NCI-H2107 treated with DMSO at 0.1 percent for 48 hours (cell line): ENCODE measurements around the gene CYLD.
A peak's percentile ranks its signal among the peaks of the same experiment; 100 is the strongest.

Experiments used
- DNase-seq: peaks from one replicate; lab custom pipeline; 2025; ENCODE audit not compliant: unreplicated experiment; lab: John Stamatoyannopoulos, UW

Gene CYLD

DNA sequence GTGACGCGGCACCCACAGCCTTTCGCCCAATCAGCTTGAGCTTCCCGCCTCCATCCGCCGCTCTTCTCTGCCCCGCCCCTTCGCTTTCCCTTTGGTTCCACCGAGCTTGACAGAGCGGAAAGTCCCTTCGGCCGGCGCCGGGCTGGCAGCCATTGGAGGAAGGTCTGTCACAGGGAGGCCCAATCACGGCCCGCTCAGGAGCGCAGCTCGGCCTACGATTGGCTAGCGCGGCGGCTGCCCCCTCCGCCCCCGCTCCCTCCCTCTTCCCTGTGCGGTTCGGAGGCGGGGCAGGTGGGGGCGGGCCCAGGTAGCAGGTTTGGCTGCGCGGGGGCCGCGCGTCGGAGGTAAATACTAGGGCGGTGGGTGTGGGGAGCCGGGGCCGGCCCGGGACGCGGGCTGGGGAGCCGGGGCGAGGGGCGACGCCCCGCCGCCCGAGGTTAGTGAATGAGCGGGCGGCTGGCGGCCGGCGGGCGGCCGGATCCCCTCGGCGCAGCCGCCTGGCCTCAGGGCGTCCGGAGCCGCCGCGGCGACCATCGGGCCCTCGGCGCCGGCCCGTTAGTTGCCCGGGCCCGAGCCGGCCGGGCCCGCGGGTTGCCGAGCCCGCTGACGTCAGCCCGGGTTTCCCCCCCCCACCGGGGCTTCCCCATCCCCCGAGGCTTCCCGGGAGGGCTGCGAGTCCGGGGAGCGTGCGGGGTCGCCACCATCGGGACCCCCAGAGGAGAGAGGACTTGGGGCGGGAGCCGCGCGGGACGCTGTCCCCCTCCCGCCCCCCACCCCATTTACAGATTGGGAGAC lies at the start of gene CYLD:
CYLD (plus strand) TSS at position 306 of the 795 bp plus-strand sequence. CDS start 7,613 bp downstream, outside the sequence.
- DNase-seq = peak; percentile 97

DNA sequence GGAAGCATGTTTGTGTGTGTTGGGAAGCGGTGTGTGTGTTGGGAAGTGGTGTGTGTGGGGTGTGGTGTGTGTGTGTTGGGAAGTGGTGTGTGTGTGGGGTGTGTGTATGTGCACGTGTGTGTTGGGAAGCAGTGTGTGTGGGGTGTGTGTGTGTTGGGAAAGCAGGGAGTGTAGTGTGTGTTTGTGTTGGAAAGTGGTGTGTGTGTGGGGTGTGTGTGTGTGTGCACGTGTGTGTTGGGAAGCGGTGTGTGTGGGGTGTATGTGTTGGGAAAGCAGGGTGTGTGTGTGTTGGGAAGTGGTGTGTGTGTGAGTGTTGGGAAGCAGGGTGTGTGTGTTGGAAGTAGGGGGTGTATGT lies 49.3 kb upstream of the CYLD start:
- no peak for DNase-seq

DNA sequence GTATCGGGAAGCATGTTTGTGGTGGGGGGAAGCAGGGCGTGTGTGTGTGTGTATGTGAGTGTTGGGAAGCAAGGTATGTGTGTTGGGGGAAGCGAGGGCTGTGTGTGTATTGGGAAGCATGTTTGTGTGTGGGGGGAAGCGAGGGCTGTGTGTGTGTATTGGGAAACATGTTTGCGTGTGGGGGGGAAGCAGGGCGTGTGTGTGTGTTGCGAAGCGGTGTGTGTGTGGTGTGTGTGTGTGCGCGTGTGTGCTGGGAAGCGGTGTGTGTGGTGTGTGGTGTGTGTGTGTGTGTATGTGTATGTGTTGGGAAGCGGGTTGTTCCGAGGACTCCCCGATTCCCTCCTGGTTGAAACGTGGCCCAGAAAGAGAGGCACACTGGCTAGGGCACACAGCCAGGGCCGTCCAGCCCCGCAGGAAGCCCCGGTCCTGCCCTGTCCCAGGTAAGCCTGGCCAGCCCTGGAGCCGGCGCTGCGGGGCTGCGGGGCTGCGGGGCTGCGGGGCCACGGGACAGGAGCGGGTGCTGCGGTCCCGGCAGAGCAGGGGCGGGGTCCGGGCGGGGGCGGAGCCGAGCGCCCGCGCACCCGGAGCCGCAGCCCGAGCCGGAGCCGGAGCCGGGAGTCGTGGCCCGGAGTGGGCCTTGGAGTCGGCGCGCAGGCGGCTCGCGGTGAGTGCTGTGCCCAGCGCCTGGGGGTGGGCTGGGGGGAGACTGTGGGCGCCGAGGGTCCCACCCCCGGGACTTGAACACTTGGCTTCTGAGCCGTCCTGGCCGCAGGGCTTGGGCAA lies 48.7 kb upstream of the CYLD start, which contains the start of gene NOD2:
NOD2 (plus strand) TSS at position 608 of the 783 bp plus-strand sequence. CDS start 5,890 bp downstream, outside the sequence.
- DNase-seq = no peak

DNA sequence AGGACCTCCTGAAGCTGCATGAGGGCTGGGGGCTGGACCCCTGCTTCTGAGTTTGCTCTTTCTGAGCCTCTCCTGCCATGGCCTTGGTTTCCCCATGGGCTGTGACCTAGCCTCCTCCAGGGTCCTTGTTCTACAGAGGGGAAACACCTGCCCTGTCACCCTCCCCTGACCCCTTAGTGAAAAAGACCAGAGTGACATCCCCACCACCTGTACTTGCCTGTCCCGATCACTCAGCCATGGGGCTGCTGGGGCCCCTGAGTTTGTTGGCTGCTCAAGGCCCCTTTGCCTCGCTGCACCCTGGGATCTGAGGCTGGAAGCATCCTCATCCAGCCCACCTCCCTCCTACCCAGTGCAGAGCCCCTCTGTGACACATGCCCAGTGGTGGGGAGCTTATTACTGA lies 47.7 kb upstream of the CYLD start:
- no peak for DNase-seq

DNA sequence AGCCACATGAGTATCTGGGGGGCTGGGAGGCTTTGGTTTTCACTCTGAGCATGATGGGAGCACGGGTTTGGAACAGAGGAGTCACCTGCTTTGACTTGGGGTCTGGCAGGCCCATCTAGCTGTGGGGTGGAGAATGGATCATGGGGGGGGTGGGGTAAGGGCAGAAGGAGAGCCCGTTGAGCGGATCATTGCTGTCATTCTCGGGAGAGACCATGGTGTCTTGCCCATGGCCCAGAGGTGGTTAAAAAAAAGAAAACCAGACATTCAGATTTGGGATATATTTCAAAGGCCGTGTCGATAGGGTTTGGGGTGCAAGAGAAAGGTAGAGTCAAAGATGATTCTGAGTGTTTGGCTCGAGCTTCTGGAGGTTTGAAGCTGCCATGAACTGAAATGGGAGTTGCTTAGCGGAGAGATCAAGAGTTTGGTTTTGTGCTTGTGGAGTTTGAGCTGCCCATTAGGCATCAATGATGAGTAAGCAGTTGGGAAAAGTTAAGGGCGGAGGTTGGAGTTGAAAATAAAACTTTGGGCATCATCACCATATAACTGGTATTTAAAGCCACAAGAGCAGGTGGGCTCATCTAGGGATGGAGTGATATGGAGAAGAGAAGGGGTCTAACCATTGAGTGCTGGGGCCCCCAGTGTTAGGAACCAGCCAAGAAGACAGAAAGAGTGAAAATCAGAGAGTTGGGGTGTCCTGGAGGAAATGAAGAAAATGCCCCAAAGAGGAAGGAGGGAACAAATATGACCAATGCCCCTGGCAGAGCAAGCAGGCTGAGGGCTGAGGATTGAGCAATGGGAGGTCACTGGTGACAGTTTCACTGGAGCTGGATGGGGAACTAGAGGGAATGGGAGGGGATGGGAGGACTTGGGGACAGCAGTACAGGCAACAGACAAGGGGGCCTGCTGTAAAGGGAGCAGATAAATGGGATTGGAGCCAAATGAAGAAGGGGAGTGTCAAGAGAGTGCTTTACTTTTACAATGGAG lies 46.6 kb upstream of the CYLD start:
- no peak for DNase-seq

DNA sequence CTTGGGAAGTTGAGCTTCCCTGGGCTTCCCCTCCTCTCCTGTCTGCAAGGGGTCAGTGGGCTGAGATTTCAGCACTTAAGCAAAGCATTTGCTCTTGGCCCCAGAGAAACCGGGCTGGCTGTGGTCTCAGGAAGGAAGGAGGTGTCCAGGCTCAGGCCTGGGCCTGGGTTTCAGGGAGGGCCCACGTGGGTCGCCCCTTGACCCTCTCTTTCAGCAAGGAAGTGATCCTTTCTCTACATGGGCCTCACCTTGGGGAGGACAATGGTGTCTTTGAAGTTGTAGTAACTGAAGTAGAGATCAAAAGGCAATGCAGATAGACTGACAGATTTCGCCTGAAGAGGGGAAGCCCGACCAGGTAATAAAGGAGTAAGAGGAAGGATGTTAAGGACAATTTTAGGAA lies 45.8 kb upstream of the CYLD start:
- DNase-seq = no peak

DNA sequence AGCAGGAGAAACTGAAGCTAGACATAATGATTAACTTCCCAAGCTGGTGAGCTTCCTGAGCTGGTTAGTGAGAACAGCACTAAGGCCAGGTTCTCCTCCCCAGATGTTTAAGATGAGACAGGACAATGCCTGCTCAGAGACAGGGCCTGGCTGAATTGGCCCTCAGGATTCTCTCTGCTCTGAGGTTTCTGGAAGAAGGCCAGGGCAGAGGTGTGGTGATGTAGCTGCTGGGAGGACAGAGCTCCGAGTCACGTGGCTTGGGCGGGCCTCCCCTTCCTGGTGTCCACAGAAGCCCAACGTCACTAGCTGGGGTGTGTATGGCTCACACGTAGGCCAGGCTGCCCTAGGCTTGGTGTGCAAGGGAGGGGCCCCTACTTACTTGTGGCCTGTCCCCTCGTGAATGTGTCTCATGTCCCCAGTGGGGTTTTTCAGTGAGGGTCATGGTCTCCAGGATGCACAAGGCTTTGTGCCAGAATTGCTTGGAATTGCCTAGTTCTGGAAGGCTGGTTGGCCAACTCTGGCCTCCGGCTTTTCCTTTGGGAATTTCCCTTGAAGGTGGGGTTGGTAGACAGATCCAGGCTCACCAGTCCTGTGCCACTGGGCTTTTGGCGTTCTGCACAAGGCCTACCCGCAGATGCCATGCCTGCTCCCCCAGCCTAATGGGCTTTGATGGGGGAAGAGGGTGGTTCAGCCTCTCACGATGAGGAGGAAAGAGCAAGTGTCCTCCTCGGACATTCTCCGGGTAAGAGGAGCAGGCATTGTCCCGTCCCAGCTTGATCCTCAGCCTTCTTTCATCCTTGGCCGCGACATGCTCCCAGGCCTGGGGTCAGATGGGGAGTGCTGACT lies 45.1 kb upstream of the CYLD start:
- no peak for DNase-seq

DNA sequence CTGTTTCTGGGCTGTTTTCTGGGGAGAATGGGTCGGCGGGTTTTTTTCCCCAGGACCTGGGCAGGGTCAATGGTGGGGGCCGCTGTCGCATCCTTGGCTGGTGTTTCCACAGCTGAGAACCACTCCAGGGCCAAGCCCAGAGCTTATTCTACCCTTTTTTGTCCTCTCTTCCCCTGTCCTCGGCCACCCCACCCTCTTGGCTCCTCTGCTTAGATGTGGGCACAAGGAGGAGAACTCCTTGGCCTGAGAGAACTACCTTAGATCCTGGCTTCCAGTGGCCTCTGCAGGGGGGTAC lies 44.5 kb upstream of the CYLD start:
- DNase-seq = no peak

DNA sequence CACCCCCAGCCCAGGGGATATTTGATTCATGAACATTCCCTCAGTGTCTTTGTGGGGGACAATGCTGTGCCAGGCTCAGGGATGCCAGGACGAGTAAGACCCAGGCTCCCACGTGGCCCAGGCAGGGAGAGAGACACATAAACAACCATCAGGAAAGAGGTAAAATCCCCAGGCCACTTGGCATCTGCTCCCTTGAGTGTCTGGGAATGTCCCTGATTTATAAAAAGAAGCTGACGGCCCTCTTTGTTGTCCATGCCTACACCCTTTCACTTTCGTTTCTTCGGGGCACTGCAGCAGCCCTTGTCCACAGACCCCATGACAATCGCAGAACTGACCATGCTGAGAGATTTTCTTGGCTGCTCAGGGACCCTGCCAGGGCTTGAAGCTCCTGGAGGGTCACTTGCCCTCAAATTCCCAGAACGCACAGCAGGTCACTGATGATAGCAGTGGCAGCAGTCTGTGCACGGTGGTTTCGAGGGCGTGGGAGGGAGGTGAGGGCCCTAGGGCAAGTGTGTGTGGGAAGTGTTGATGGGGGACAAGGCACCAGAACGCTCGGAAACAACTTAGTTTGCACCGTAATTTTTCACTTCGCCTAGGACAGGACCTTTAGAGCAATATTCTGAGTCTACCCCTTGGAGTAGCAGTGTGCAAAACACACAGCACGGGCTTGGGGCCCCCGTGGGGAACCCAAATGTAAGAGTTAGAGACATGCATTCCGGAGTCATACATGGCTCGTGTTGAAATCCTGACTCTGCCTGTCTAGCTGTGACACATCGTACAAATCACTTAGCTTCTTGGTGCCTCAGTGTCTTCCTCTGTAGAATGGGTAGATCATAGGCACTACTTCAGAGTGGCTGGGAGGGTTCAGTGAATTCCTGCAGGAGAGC lies 43.8 kb upstream of the CYLD start:
- DNase-seq = no peak

DNA sequence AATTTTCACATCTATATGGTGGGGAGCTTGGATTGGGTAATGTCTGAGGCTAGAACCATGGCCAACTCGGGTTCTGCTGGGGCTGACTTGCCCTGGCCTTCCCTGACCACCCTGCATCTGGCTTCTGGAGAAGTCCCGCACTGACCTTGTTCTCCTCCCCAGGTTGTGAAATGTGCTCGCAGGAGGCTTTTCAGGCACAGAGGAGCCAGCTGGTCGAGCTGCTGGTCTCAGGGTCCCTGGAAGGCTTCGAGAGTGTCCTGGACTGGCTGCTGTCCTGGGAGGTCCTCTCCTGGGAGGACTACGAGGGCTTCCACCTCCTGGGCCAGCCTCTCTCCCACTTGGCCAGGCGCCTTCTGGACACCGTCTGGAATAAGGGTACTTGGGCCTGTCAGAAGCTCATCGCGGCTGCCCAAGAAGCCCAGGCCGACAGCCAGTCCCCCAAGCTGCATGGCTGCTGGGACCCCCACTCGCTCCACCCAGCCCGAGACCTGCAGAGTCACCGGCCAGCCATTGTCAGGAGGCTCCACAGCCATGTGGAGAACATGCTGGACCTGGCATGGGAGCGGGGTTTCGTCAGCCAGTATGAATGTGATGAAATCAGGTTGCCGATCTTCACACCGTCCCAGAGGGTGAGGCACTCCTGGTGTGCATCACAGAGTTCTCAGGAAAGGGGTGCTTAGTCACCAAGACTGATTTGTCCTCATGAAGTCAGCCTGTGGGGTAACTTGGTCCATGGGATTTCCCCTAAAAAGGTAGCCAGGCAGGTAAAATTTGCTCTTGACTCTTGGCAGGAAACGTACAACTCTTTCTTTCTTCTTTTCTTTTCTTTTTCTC lies 42.3 kb upstream of the CYLD start:
- DNase-seq = no peak

DNA sequence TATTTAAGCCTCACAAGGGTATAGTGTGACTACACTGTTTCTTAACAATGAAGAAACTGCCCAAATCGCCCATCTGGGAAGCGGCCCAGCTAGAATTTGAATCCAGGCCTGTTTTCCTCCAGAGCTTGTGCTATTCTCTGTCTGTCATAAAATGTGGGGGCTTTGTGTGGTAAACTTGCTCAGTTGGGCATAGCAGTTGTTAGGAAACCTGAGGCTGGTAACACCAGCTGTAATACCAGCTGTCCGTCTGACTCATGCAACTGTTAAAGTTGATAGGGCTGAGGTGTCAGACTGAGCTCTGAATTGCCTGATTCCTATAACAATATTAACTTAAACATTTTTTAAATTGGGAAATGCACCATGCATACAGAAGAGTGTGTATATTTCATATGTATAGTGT lies 39.2 kb upstream of the CYLD start:
- DNase-seq = no peak

DNA sequence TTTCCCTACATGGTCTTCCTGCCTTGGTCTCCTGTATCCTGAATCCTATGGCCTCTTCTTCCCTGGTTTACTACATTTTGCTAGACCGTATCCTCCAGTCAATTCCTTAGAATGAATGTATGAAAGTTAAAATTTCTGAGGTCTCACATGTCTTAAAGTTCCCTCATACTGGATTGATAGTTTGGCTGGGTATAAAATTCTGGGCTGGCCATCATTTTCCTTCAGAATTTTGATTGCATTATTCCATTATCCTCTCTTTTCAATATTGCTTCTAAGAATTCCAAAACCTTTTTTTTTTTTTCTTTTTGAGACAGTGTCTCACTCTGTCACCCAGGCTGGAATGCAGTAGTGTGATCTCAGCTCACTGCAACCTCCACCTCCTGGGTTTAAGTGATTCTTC lies 37.6 kb upstream of the CYLD start:
- no peak for DNase-seq

DNA sequence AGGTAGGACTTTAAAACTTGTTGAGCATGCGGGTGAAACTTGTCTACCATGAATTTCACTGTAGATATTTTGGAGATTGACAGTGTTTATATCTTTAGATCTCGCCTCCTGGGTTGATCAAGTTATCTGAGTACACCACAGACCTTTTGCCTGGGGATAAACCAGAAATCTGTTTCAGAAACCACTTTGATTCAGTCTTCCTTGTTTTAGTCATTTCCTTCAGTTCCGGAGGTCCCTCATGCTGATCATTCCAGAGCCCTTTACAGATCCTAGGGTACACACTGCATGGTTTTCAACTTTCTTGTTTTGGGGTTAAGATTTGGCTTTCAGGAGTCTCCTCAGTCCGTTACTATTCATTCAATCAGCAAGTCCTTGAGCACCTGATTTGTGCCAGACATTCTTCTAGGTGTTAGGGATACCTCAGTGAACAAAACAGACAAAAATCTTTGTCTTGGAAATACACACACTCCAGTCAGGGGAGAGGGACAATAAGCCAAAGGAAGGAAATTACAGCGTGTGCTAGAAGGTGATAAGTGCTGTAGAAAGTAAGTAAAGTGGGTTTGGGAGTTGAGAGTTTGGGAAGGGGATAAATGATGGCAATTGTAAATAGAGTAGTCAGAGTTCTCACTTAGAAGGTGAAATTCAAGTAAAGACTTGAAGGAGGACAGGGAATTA lies 36.3 kb upstream of the CYLD start:
- DNase-seq = no peak

DNA sequence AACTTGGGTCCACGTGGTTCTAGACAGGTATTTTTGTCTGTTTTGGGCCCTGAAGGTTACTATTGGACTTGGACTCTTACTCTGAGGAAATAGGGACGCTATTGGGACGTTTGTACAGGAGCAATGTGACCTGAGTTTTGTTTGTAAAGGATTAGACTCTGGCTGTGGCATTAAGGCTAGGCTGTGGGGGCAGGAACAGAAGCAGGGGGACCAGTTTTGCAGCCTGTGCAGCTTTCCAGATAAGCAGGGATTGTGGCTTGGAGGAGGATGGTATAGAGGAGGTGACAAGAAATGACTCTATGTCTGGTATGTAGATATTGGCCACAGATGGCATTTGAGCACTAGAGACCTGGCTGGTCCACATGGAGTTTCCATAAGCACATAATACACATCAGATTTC lies 35.6 kb upstream of the CYLD start:
- no peak for DNase-seq

DNA sequence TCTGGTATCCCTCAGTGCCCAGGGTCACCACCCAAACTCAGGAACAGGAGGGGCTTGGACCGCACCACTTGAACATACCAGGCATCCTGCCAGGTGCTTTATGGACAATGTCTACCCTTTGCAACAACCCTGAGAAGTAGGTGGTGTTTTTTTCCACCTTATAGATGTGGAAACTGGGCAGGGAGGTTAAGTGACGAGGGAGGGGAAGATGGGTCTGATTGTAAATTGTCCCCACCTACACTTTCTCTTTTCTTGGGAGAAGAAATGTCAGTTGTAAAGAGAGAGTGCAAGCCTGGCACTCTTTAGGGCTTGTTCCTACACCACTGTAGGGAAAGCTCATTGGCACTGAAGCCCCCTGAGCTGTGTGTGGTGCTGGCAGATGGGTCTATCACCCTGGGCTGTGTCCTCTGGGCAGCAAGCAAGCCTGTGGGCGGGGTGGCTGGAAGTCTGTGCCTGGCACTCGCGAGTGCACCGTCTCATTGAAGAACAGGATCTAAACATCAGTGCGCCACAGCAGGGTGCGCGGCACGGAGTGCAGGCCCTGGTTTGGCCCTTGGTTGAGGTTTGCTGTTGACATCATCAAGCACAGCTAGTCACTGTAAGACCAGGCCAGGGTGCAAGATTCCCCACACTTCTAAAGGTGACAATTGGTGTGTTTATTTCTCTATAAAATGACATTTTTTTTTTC lies 33.4 kb upstream of the CYLD start:
- DNase-seq = no peak

DNA sequence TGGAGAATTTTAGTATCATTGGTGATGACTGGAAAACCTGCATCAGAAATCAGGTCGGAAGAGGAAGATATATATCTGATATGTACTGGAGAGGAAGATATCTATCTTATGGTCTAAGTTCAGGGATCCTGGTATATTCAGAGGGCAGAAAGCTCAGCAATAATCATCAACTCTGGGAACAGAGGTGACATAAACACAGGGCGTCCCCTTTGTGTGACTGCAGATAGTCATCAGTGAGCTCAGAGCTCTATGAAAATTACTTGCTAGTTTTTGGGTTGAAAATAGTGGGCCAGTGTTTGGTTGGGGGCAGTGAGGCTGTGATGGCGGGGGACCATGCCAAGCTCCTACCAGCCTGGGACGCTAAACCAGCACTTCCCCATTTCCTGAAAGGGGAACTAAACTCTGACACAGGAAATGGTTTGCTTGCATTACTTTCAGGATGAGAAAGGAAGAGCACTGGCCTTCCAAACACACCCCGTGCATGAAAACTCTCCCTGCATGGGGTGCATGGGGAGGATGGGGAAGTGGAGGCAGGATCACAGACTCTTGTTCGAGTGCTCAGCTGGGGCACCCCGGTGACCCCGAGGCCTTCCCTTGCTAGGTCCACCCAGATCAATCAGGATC lies 32.7 kb upstream of the CYLD start:
- no peak for DNase-seq

DNA sequence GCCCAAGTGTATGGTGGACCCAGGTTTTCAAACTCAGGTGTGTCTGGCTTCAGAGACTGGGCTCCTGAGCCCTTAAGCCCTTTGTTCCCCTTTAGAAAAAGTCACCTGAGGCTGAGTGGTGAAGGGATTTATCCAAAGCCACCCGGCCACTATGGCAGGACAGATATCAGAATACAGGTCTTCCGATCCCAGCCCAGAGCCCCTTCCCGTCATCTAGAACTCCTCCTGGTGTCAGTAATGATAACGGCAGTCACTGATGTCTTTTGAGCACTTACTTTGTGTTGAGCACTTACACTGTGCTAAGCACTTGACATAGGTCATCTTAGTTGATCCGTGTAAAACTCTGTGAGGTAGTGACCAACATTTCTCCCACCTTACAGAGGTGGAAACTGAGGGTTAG lies 31.9 kb upstream of the CYLD start:
- no peak for DNase-seq
